CD4-positive, alpha-beta T cell treated with Interleukin-17A for 4 hours (primary cell): ENCODE data around the gene KRT20.
"Not testable (repeated sequence)": the region's sequence is repeated elsewhere in the genome, so short reads cannot be mapped to it uniquely, and the experiment has no call there.

Experiments used
- DNase-seq: peaks from one replicate; pipeline ENCODE4 v3.0.0-alpha.2; 2020; ENCODE audit warnings: mixed read lengths

Gene KRT20

DNA sequence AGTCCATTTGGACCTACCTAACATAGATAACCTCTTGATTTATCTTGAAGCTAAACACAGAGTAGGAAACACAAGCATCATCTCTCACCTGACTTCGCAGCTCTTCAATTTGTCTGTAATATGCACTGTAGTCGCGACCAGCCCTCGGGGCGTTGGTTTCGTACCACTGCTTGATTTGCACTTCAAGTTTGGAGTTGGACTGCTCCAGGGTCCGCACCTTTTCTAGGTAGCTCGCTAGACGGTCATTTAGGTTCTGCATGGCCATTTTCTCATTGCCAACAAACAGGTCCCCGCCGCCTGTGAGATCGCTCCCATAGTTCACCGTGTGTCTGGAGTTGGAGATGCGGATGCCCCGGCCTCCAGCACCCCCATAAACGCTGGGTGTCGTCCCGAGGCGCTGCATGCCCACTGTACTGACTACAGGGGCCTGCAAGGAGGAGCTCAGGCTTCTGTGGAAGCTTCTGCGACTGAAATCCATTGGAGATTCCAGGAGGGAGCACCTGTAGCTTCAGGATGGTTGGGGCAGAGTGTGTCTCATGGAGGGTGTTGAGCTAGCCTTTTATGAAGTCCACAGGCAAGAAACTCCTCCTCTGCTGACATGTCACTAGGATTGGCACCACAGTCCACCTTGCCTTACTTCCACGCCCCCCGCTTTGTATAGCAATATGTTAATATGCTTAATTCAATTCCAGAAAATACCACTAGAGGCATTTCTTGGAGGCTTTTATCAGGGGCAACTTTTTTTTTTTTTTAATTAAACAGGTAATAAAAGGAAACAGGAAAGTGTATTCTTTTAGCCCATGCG lies at the start of gene KRT20:
TSS of gene KRT20 (minus strand) at position 535 of the 805 bp plus-strand sequence. CDS start at position 478, 57 bp downstream.
- no peak for DNase-seq

DNA sequence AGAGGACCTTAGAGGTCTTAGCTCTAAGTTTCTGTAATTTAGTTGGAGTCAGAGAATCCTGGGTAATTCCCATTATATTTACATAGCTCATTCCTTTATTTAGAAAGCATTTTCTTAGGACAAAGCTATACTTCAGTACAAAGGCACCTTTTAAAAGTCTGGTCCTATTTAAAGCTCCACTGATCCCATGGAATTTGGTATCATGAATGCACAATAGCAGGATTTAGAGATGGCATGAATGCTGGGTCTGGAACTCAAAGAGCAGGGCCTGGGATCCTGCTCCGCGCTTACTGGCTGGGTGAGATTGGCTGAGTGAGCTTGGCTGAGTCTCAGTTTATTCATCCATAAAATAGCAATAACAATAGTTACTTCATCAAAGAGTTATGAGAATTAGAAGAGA lies 47.6 kb upstream of the KRT20 start:
- no peak for DNase-seq

DNA sequence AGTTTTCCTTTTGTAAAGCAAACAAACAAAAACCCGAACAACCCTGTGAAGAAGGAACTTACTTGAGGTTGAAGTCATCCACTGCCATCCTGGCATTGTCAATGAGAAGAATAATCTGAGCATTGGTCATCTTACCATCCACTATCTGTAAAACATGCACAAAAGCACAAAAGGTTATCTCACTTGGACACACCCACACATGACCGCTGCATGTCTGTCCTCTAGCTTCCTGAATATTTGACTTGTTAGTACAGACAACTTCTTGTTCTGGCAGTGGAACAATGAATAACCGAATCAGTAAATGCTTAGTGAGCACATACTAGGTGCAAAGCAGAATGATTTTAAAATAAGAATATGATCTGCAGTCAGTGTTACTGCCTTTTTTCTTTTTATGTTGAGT lies 46.3 kb upstream of the KRT20 start:
- no peak for DNase-seq

GRCh38 chr17:40926341-40926740 lies 41.3 kb upstream of the KRT20 start:
- no peak for DNase-seq

DNA sequence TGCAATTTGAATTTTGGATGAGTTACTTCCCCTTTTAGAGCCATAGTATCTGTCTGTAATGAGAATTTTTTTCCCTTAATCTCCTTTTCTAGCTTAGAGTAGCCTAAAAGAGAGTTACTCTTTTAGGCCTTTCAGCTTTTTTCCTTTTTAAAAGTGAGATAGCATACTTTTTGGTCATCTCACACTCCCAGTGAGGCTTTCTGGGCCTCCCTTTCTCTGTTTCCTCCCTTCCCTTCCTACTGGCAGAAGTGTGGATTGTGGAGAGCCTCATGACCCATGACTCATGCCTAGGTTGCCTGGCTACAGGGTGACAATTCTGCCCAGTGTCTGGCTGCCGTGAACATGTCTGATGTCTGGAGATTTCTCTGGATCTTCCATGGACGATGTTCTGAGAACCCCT lies 37.2 kb upstream of the KRT20 start:
- no peak for DNase-seq

- no peak for DNase-seq
Observed at GRCh38 chr17:40921026-40921425, 36.0 kb upstream of the KRT20 start.

GRCh38 chr17:40917116-40917515 lies 32.1 kb upstream of the KRT20 start:
- not testable (repeated sequence) for DNase-seq

- DNase-seq, result no peak
Observed at GRCh38 chr17:40916366-40916765, 31.3 kb upstream of the KRT20 start.

GRCh38 chr17:40915721-40916256 lies 30.7 kb upstream of the KRT20 start:
- no peak for DNase-seq

- DNase-seq, result no peak
Observed at GRCh38 chr17:40915199-40915661, 30.2 kb upstream of the KRT20 start.

DNA sequence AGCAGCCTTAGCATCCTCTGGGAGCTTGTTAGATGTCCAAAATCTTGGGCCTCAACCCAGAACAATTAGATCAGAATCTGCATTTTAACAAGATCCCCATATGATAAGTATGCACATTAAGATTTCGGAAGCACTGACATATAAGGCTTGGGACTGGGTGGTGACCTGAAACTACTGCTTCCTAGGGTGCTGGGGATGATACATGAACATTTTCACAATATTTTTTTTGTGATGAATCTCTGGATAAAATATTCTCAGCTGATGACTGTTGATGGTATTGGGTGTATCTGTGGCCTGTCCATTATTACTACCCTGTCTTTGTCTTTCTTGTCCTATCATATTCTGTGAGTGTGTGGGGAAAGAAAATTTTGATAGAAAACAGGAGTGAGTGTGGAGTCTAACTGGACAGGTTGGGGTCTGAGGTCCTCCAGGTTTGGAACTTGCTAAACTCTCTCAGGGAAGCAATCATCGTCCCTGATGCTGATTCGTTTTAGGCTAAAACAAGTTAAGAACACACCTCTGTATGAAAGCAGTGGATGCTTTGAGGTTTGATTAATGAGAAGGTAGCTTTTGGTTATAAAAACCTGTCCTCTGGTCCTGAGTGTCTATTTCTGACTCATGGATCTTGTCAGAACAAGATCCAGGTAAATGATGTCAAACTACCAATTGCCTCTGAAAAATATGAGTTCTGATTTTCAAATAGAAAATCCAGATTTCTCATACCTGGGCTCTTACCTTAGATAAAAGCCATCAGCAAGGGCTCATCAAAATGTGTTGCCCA lies 29.2 kb upstream of the KRT20 start:
- DNase-seq, result no peak

GRCh38 chr17:40912486-40913210 lies 27.6 kb upstream of the KRT20 start:
- no peak for DNase-seq

- no peak for DNase-seq
Observed at GRCh38 chr17:40910441-40910841, 25.4 kb upstream of the KRT20 start.

- DNase-seq, result no peak
Observed at GRCh38 chr17:40909755-40910154, 24.7 kb upstream of the KRT20 start.

GRCh38 chr17:40909351-40909750 lies 24.3 kb upstream of the KRT20 start:
- peak; percentile 81 for DNase-seq

DNA sequence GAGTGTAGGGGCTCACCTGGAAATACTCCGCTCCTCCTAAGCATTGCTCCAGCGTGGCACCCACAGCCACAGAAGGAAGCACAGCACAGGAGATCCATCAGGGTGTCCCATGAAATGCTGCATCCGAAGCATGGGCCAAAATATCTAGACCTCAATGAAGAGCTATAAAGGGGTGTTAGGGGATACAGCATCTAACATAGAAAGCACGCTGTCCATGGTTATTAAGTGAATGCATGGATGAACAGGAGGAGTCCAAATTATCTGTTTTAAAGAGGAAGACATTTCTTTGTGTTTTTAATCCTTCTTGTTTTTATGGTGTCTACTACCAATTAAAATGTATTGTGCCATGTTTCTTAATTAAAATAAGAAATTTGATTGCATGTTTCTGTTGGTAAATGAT lies 21.6 kb upstream of the KRT20 start:
- DNase-seq, result no peak

DNA sequence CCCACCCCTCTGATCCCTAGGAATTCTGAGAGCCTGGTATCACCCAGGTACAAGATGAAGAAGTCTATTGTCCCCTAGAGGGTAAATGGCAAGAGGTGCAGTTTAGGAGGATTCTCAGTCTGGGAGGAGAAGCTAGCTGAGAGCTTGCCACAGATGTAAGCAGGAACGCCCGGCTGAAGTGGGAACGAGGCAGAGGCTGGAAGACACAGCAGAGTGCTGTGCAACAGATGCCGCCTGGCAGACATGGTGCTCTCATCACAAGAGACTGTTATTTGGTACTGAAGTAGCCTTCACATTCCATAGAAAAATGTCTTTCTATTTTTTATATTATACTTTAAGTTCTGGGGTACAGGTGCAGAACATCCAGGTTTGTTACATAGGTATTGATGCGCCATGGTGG lies 20.3 kb upstream of the KRT20 start:
- no peak for DNase-seq

DNA sequence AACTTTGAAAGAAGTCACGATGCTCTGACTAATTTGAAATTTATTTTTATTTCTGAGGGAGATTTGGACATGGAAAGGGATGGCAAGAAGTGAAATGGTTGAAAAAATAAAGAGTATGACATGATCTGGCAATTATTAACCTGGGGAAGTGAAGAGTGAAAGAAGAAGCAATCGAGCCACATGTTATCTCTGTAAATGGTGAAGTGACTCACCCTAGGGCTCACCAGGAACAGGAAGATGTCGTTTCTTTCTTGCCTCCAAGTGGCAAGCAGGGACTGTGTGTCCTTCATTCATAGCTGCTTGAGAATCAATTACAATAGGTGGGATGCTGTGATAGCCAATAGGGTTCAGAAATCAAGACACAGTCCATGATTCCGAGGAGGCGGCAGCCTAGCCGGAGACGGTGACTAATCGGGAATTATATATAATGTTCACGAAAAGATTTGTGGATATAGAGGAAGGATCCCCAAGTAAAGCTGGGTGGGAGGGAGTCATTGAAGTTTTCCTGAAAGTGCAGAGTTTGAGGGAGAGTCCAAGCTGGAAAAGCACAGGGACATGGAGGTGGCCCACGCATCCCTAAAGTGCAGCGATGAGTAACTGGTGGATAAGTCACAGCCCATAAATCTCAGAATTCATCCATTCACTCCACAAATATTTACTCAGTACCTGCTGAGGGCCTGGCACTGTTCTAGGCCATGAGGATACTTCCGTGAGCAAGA lies 18.2 kb upstream of the KRT20 start:
- no peak for DNase-seq

DNA sequence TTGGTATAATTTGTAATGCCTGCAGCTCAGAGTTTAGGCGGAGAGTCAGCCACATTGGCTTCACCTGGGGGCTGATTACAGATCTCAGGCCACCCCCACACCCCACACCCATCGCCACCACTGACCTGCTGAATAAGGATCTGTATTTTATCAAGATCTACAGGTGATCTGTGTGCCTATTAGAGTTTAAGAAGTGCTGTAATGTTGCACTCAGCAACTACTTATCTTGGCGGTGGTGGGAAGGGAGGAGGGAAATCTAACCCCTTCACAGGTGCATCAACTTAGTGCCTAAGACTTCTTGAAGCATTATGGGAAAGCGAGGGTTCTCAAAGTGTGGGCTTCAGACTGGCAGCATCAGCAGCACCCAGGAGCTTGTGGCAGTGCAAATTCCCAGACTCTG lies 17.5 kb upstream of the KRT20 start:
- no peak for DNase-seq

DNA sequence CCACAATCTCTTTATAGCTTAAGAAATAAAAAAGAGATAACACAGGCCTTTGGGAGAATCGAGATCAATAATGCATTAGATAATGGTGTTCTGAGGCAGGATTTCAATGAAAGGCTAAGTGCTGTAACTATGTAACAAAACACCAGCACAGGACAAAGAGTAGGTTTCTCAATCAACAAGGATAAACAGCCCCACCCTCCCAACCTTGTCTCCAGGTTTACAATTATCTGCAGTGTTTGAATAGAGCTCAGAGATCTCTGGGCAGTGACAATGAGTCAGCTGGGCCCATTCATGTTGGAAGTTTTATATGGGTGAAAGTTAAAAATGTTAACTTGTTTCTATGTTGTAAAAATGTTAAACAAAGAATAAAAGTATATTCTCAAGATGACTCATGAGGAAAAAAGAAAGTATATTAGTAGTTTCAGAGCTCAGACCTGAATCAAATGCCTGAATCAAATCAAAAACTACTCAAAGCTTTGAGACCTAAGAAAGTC lies 17.0 kb upstream of the KRT20 start:
- no peak for DNase-seq

DNA sequence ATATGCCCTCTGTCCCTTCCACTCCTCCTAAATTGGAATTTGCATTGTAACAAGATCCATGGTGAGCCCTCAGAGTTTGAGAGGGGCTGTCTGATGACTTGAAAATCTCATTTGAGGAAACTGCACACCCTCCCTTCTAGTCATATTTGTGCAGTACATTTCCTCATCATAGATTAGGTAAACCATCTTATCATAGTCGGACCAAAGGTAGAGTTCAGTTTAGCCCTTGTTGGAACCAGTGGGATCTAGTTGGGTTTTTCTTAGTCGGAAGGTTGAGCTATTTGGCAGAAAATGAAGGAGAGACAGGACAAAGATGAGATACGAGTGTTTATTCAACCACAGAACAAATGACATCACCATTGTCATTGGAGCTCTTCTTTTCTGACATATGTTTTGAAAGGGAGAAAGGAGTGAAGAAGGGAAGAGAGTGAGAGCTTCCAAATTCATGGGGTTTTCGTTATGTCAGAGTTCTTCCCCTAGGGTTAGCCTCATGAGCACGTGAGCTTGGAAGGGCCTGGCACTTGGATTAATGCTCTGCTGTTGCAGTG lies 15.8 kb upstream of the KRT20 start:
- no peak for DNase-seq

GRCh38 chr17:40896916-40897455 lies 11.9 kb upstream of the KRT20 start:
- no peak for DNase-seq
